HG03520 (cell line): ENCODE measurements around the gene CT45A2.
"Not testable (repeated sequence)": the region's sequence is repeated elsewhere in the genome, so short reads cannot be mapped to it uniquely, and the experiment has no call there.

Experiments
- ATAC-seq: cut with Tn5 transposase; IDR thresholded peaks from one replicate; pipeline ENCODE4 v1.9.1; 2021; ENCODE audit warnings: mild to moderate bottlenecking, moderate library complexity; ENCODE audit not compliant: unreplicated experiment

Gene CT45A2, protein sequence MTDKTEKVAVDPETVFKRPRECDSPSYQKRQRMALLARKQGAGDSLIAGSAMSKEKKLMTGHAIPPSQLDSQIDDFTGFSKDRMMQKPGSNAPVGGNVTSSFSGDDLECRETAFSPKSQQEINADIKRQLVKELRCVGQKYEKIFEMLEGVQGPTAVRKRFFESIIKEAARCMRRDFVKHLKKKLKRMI

DNA sequence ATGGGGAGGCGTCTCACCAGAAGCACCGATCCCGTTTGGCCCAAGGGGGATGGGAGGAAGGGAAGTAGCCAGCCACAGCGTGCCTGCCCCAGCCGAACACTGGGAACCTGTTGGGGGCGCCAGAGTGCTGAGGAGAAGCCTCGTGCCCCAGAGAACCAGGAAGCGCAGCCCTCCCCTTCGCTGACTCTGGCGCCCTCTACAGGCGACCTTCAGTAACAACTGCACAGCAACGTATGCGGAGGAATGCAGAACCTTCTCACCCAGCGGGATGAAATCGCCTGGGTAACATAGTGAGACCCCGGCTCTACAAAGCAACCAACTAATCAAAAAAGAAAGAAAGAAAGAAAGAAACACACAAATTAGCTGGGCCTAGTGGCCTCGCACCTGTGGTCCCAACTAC, at the start of gene CT45A2:
Gene CT45A2 (minus strand): TSS at position 101 of the 400 bp plus-strand sequence. CDS start 3,747 bp downstream, outside the sequence.
- not testable (repeated sequence) for ATAC-seq

DNA sequence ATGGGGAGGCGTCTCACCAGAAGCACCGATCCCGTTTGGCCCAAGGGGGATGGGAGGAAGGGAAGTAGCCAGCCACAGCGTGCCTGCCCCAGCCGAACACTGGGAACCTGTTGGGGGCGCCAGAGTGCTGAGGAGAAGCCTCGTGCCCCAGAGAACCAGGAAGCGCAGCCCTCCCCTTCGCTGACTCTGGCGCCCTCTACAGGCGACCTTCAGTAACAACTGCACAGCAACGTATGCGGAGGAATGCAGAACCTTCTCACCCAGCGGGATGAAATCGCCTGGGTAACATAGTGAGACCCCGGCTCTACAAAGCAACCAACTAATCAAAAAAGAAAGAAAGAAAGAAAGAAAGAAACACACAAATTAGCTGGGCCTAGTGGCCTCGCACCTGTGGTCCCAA, 34.6 kb upstream of the CT45A2 start, which contains the start of gene CT45A8:
Gene CT45A8 (minus strand): TSS at position 101 of the 400 bp plus-strand sequence. CDS start 3,755 bp downstream, outside the sequence.
- ATAC-seq: not testable (repeated sequence)

DNA sequence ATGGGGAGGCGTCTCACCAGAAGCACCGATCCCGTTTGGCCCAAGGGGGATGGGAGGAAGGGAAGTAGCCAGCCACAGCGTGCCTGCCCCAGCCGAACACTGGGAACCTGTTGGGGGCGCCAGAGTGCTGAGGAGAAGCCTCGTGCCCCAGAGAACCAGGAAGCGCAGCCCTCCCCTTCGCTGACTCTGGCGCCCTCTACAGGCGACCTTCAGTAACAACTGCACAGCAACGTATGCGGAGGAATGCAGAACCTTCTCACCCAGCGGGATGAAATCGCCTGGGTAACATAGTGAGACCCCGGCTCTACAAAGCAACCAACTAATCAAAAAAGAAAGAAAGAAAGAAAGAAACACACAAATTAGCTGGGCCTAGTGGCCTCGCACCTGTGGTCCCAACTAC, 17.4 kb upstream of the CT45A2 start, which contains the start of gene CT45A7:
Gene CT45A7 (minus strand): TSS at position 101 of the 400 bp plus-strand sequence. CDS start 3,747 bp downstream, outside the sequence.
- ATAC-seq: not testable (repeated sequence)

DNA sequence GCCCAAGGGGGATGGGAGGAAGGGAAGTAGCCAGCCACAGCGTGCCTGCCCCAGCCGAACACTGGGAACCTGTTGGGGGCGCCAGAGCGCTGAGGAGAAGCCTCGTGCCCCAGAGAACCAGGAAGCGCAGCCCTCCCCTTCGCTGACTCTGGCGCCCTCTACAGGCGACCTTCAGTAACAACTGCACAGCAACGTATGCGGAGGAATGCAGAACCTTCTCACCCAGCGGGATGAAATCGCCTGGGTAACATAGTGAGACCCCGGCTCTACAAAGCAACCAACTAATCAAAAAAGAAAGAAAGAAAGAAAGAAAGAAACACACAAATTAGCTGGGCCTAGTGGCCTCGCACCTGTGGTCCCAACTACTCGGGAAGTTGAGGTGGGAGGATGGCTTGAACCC, 17.1 kb downstream of the CT45A2 start, which contains the start of gene CT45A6:
Gene CT45A6 (minus strand): TSS at position 101 of the 400 bp plus-strand sequence. CDS start 3,794 bp downstream, outside the sequence.
- ATAC-seq: not testable (repeated sequence)

DNA sequence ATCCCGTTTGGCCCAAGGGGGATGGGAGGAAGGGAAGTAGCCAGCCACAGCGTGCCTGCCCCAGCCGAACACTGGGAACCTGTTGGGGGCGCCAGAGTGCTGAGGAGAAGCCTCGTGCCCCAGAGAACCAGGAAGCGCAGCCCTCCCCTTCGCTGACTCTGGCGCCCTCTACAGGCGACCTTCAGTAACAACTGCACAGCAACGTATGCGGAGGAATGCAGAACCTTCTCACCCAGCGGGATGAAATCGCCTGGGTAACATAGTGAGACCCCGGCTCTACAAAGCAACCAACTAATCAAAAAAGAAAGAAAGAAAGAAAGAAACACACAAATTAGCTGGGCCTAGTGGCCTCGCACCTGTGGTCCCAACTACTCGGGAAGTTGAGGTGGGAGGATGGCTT, 34.4 kb downstream of the CT45A2 start, which contains the start of gene CT45A5:
Gene CT45A5 (minus strand): TSS at position 101 of the 400 bp plus-strand sequence. CDS start 3,774 bp downstream, outside the sequence.
- not testable (repeated sequence) for ATAC-seq

DNA sequence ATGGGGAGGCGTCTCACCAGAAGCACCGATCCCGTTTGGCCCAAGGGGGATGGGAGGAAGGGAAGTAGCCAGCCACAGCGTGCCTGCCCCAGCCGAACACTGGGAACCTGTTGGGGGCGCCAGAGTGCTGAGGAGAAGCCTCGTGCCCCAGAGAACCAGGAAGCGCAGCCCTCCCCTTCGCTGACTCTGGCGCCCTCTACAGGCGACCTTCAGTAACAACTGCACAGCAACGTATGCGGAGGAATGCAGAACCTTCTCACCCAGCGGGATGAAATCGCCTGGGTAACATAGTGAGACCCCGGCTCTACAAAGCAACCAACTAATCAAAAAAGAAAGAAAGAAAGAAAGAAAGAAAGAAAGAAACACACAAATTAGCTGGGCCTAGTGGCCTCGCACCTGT, 51.7 kb downstream of the CT45A2 start, which contains the start of gene CT45A3:
Gene CT45A3 (minus strand): TSS at position 101 of the 400 bp plus-strand sequence. CDS start 3,747 bp downstream, outside the sequence.
- ATAC-seq: not testable (repeated sequence)
